Measurements from ENCODE around the gene SPATA20. TPM values are rescaled to one million over a fixed set of nuclear protein-coding genes. Genes with fewer than 3 reads are reported as not detected.

Gene SPATA20
- total and polyA plus RNA-seq, 2 of the 13 experiments (the other 11 are each of a cell fraction or from before 2014, with no cell fraction given), result 36.1 to 64.8 TPM

- TF ChIP-seq ZNF3 (CRISPR knock-in tag; IDR thresholded peaks at IDR 0.05) (no peak), ZNF510 (CRISPR knock-in tag; IDR thresholded peaks at IDR 0.05; ENCODE audit: low read depth) (no peak), STAT6 (CRISPR knock-in tag; IDR thresholded peaks at IDR 0.05; ENCODE audit: borderline replicate concordance) (no peak), TOPORS (CRISPR knock-in tag; IDR thresholded peaks at IDR 0.05) (no peak), ZNF720 (CRISPR knock-in tag; IDR thresholded peaks at IDR 0.05) (no peak), MXI1 (IDR thresholded peaks at IDR 0.05; ENCODE audit: borderline replicate concordance, low read depth, low read length) (peak; percentile 11; the same call in 1 of the 3 replicates), HOXA9 (CRISPR knock-in tag; IDR thresholded peaks at IDR 0.05; ENCODE audit: borderline replicate concordance) (no peak), TIGD3 (CRISPR knock-in tag; IDR thresholded peaks at IDR 0.05; ENCODE audit: borderline replicate concordance) (no peak), RERE (CRISPR knock-in tag; IDR thresholded peaks at IDR 0.05; ENCODE audit: low read depth) (no peak), ZNF747 (CRISPR knock-in tag; IDR thresholded peaks at IDR 0.05; ENCODE audit: borderline replicate concordance) (no peak), CREB1 (IDR thresholded peaks at IDR 0.05) (no peak), CREB1 (CRISPR knock-in tag; IDR thresholded peaks at IDR 0.05) (no peak), ZNF207 (IDR thresholded peaks at IDR 0.05; ENCODE audit: borderline replicate concordance) (no peak), HNF1A (IDR thresholded peaks at IDR 0.05; ENCODE audit: low read depth) (no peak), HNF1A (CRISPR knock-in tag; IDR thresholded peaks at IDR 0.05; ENCODE audit: borderline replicate concordance) (peak; percentile 60; the same call in 1 of the 2 replicates)
Measured at GRCh38 chr17:50538549-50539410, 8.2 kb upstream of the SPATA20 start (continued).

Measured in HepG2 (cell line).